HepG2 (cell line): Measurements from ENCODE around the gene FNDC7. TPM values are rescaled to one million over a fixed set of nuclear protein-coding genes. Genes with fewer than 3 reads are reported as not detected.

Source experiments
- CBFB ChIP-seq: sonication (generic); formaldehyde crosslinking; IDR thresholded peaks from 2 replicates; pipeline ENCODE4 v1.4.0; 2020; ENCODE audit warnings: missing genetic modification reagents
- CHCHD3 ChIP-seq: sonication (generic); formaldehyde crosslinking; IDR thresholded peaks from 2 replicates; pipeline ENCODE4 v1.8.0; 2022; ENCODE audit warnings: mild to moderate bottlenecking, missing genetic modification reagents, moderate library complexity
- ETV5 ChIP-seq: IDR thresholded peaks from 2 replicates; pipeline ENCODE4 v1.6.1; 2018; ENCODE audit warnings: missing biosample characterization, missing genetic modification reagents, inconsistent platforms, borderline replicate concordance
- FOSL2 ChIP-seq: sonication (generic); formaldehyde crosslinking; IDR thresholded peaks from 2 replicates; pipeline ENCODE4 v1.4.0; 2020; ENCODE audit warnings: missing genetic modification reagents
- GPN1 ChIP-seq: sonication (generic); formaldehyde crosslinking; IDR thresholded peaks from 2 replicates; pipeline ENCODE4 v1.5.1; 2020; ENCODE audit warnings: missing genetic modification reagents, borderline replicate concordance
- MAFK ChIP-seq, 2 experiments: IDR thresholded peaks in 1 of 2; conservative IDR thresholded peaks in 1 of 2; 2 replicates each; pipeline ENCODE4 v1.6.1; 2011; ENCODE audit warnings: improper control_type of control experiment in 2 of 2, low read length in 2 of 2
- MED13 ChIP-seq: sonication (generic); formaldehyde crosslinking; IDR thresholded peaks from 2 replicates; pipeline ENCODE4 v1.5.0; 2020; ENCODE audit warnings: missing genetic modification reagents
- NKX3-1 ChIP-seq: sonication (generic); formaldehyde crosslinking; IDR thresholded peaks from 2 replicates; pipeline ENCODE4 v1.5.0; 2020; ENCODE audit warnings: missing genetic modification reagents
- NR2F1 ChIP-seq, 2 experiments: fragments of 450-650 bp in 1 of 2; formaldehyde crosslinking in 1 of 2; IDR thresholded peaks; 2 replicates each; pipeline versions ENCODE4 v1.5.0 to v1.6.1; 2016 to 2020; ENCODE audit warnings: mild to moderate bottlenecking in 1 of 2, missing compliant biosample characterization in 1 of 2, missing genetic modification reagents in 1 of 2, moderate library complexity in 1 of 2
- PAXIP1 ChIP-seq: sonication (generic); formaldehyde crosslinking; conservative IDR thresholded peaks from 2 replicates; pipeline ENCODE4 v1.4.0; 2020; ENCODE audit warnings: mild to moderate bottlenecking, missing genetic modification reagents, moderate library complexity
- PLSCR1 ChIP-seq: sonication (generic); formaldehyde crosslinking; IDR thresholded peaks from 2 replicates; pipeline ENCODE4 v1.5.0; 2020; ENCODE audit warnings: missing genetic modification reagents, mild to moderate bottlenecking, borderline replicate concordance
- PTBP1 ChIP-seq: fragments of 200-400 bp; formaldehyde crosslinking; IDR thresholded peaks from 2 replicates; pipeline ENCODE4 v1.6.1; 2018; ENCODE audit warnings: low read length, low read depth; ENCODE audit not compliant: poor library complexity, severe bottlenecking
- RAD51 ChIP-seq: fragments of 450-650 bp; IDR thresholded peaks from 2 replicates; pipeline ENCODE4 v1.6.1; 2016; ENCODE audit warnings: borderline replicate concordance
- RFX3 ChIP-seq: IDR thresholded peaks from 2 replicates; pipeline ENCODE4 v1.6.1; 2016; ENCODE audit warnings: missing biosample characterization, missing genetic modification reagents
- SKIL ChIP-seq: sonication (generic); formaldehyde crosslinking; IDR thresholded peaks from 2 replicates; pipeline ENCODE4 v1.8.0; 2022; ENCODE audit warnings: missing genetic modification reagents, mild to moderate bottlenecking, moderate library complexity, borderline replicate concordance
- SUZ12 ChIP-seq: fragments of 150-350 bp; IDR thresholded peaks from 2 replicates; pipeline ENCODE4 v1.6.1; 2014; ENCODE audit warnings: low read depth, low read length
- ZBTB8A ChIP-seq: sonication (generic); formaldehyde crosslinking; IDR thresholded peaks from 2 replicates; pipeline ENCODE4 v1.4.0; 2020; ENCODE audit warnings: mild to moderate bottlenecking, low read depth, missing genetic modification reagents, borderline replicate concordance
- ZNF333 ChIP-seq: sonication (generic); formaldehyde crosslinking; IDR thresholded peaks from 2 replicates; pipeline ENCODE4 v1.4.0; 2020; ENCODE audit warnings: mild to moderate bottlenecking, missing genetic modification reagents, borderline replicate concordance
- ZSCAN20 ChIP-seq: sonication (generic); formaldehyde crosslinking; IDR thresholded peaks from 2 replicates; pipeline ENCODE4 v1.4.0; 2020; ENCODE audit warnings: missing genetic modification reagents, mild to moderate bottlenecking, borderline replicate concordance
- polyA plus RNA-seq, 8 experiments: library from polyadenylated mRNA; depleted of rRNA in 3 of 8; stranded (reverse) in 7 of 8; unstranded in 1 of 8; fragments of >200 nt; fragmentation: Illumina TruSeq in 4 of 8; extraction: Trizol in 4 of 8; gene quantifications; 2 replicates each; pipeline versions ENCODE4 v1.2.1 to v1.2.3, GENCODE V29; 2011 to 2016; ENCODE audit warnings: low read depth in 4 of 8, missing spikeins in 1 of 8, mixed read lengths in 1 of 8; ENCODE audit not compliant: insufficient read depth in 1 of 8
- total RNA-seq, 5 experiments: library from RNA; depleted of rRNA; stranded (reverse); fragments of >200 nt; fragmentation: Illumina TruSeq; extraction: Trizol; gene quantifications; 2 replicates each; pipeline ENCODE4 v1.2.3, GENCODE V29; 2016; ENCODE audit warnings: low read depth in 1 of 5

The FNDC7 gene
- total and polyA plus RNA-seq, 2 of the 13 experiments (the other 11 are each of a cell fraction or from before 2014, with no cell fraction given): 0.03 TPM; not detected in 1

GRCh38 chr1:108691942-108692723 is 20.6 kb upstream of the FNDC7 start, which contains the start of gene PRPF38B (continued):
- TF ChIP-seq SKIL (CRISPR knock-in tag) (no peak), CHCHD3 (peak; percentile 39), NR2F1 (CRISPR knock-in tag; IDR thresholded peaks at IDR 0.05) (no peak), GPN1 (CRISPR knock-in tag) (no peak; the same call in 1 of the 2 replicates), RAD51 (no peak), RFX3 (CRISPR knock-in tag) (no peak), SUZ12 (no peak), CBFB (no peak; the same call in 1 of the 2 replicates), ZSCAN20 (CRISPR knock-in tag) (peak; percentile 74; the same call in 1 of the 2 replicates), PTBP1 (peak; percentile 66), ETV5 (CRISPR knock-in tag) (peak; percentile 59; the same call in 1 of the 2 replicates), MAFK (conservative IDR thresholded peaks at IDR 0.05 in 1 of 2, IDR thresholded peaks at IDR 0.05 in 1 of 2; ENCODE audit: low read length in 2 of 2) (no peak), PAXIP1 (CRISPR knock-in tag) (no peak; the same call in 1 of the 2 replicates), PLSCR1 (CRISPR knock-in tag) (no peak), NKX3-1 (CRISPR knock-in tag) (peak; percentile 87), FOSL2 (CRISPR knock-in tag) (peak; percentile 62), ZNF333 (peak; percentile 54; the same call in 1 of the 2 replicates), MED13 (CRISPR knock-in tag) (peak; percentile 75), ZBTB8A (CRISPR knock-in tag) (no peak)
